ENCODE results near the gene TXN.

TXN gene

GRCh38 chr9:110278080-110278707 lies 21.9 kb upstream of the TXN start:
- TF ChIP-seq, protein P1, sequence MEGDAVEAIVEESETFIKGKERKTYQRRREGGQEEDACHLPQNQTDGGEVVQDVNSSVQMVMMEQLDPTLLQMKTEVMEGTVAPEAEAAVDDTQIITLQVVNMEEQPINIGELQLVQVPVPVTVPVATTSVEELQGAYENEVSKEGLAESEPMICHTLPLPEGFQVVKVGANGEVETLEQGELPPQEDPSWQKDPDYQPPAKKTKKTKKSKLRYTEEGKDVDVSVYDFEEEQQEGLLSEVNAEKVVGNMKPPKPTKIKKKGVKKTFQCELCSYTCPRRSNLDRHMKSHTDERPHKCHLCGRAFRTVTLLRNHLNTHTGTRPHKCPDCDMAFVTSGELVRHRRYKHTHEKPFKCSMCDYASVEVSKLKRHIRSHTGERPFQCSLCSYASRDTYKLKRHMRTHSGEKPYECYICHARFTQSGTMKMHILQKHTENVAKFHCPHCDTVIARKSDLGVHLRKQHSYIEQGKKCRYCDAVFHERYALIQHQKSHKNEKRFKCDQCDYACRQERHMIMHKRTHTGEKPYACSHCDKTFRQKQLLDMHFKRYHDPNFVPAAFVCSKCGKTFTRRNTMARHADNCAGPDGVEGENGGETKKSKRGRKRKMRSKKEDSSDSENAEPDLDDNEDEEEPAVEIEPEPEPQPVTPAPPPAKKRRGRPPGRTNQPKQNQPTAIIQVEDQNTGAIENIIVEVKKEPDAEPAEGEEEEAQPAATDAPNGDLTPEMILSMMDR (IDR thresholded peaks at IDR 0.05; ENCODE audit: low read depth, low read length, missing control alignments), result no peak
- in situ Hi-C loops (cut with HindIII; ENCODE audit: low sequenced_read_pairs), result no loop called here
- no peak overlapping the region for H3K4me3 ChIP-seq (ENCODE audit: low read depth, low read length)
- DNase-seq (ENCODE audit: low read depth), result no peak

- in situ Hi-C loops (cut with HindIII; ENCODE audit: low sequenced_read_pairs), result no loop called here
Measured at GRCh38 chr9:110276781-110277180, 20.5 kb upstream of the TXN start.

DNA sequence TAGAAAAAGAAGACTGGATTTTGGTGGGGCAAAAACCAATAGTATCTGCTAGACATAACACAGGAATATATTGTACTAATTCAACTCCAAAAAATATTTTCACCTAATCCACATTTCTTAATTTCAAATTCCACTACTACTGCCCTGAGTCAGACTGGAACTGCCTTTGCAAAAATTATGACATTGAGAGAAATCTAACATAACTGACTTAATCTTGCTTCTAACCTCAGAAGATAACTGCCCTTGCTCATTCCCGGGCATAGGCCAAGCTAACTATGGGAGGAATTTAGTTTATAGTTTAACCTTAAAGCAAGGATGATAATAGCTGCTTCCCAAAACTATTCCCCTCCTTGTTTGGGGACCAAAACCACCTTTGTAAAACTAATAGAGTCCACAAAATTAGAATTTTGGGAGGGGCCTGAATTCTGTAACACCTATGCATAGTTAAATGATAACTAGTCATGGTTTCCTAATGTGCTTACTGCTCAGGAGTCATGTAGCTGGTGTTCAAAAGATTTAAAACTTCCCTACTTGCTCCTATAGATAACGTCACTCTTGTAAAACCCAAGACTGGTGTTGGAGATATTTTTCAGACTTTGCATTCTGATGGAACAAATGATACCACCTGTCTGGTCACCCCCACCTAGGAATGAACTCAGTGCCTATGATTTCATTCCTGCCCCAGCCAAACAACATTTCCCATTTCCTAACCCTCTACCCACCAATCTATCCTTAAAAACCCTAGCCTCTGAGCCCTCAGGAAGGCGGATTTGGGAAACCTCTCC lies 14.1 kb upstream of the TXN start:
- in situ Hi-C loops (cut with HindIII; ENCODE audit: low sequenced_read_pairs), result loop anchor here (5.0 kb wide), 1 partner anchor 42 kb away; no protein-coding TSS in a partner anchor
- TF ChIP-seq, protein P1 (IDR thresholded peaks at IDR 0.05; ENCODE audit: low read depth, low read length, missing control alignments), result no peak
- no peak overlapping the region for H3K4me3 ChIP-seq (ENCODE audit: low read depth, low read length)
- DNase-seq (ENCODE audit: low read depth), result no peak

More at GRCh38 chr9:110276781-110277180, 20.5 kb upstream of the TXN start:
- DNase-seq (ENCODE audit: low read depth), result no peak
- H3K4me3 ChIP-seq (ENCODE audit: low read depth, low read length), result no peak overlapping the region
- TF ChIP-seq, protein P1 (IDR thresholded peaks at IDR 0.05; ENCODE audit: low read depth, low read length, missing control alignments), result no peak

DNA sequence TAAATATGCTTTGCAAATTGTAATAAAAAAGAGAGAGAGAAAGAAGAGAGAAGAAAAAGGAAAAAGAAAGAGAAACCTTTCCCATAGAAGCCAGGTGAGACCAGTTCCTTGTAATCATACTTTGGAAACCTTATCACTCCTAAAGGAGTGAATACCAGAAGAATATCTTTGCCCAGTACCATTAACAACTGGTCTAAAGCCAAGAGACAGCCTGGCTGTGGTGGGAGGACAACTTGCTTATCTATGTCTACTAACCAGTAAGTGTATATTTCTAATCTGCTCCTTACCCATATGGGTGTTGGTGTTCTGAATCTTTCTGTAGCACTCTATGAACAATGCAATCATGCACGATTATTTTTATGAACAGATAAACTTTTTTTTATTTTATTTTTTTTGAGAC lies 10.5 kb upstream of the TXN start:
- TF ChIP-seq, protein P1 (IDR thresholded peaks at IDR 0.05; ENCODE audit: low read depth, low read length, missing control alignments), result no peak
- in situ Hi-C loops (cut with HindIII; ENCODE audit: low sequenced_read_pairs), result no loop called here
- no peak for DNase-seq (ENCODE audit: low read depth)
- no peak overlapping the region for H3K4me3 ChIP-seq (ENCODE audit: low read depth, low read length)

DNA sequence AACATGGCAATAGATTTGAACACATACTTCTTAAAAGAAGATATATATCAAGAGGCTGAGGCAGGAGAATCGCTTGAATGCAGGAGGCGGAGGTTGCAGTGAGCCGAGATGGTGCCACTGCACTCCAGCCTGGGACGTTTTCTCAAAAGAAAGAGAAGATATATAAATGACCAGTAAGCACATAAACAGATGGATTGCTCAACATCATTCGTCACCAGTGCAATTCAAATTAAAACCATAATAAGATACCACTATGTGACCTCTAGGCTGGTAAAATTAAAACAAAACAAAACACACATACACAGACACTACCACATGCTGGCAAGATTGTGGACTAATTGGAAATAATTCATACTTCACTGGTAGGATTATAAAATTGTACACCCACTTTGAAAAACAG lies 5.3 kb upstream of the TXN start:
- no peak for DNase-seq (ENCODE audit: low read depth)
- TF ChIP-seq, protein P1 (IDR thresholded peaks at IDR 0.05; ENCODE audit: low read depth, low read length, missing control alignments), result no peak
- in situ Hi-C loops (cut with HindIII; ENCODE audit: low sequenced_read_pairs), result no loop called here
- no peak overlapping the region for H3K4me3 ChIP-seq (ENCODE audit: low read depth, low read length)

GRCh38 chr9:110260911-110261310 lies 4.6 kb upstream of the TXN start:
- TF ChIP-seq, protein P1 (IDR thresholded peaks at IDR 0.05; ENCODE audit: low read depth, low read length, missing control alignments), result no peak
- DNase-seq (ENCODE audit: low read depth), result no peak
- in situ Hi-C loops (cut with HindIII; ENCODE audit: low sequenced_read_pairs), result no loop called here
- H3K4me3 ChIP-seq (ENCODE audit: low read depth, low read length), result no peak overlapping the region
